GM18498 (cell line): Measurements from ENCODE around the gene IFNGR2.
"Not testable (repeated sequence)": the region's sequence is repeated elsewhere in the genome, so short reads cannot be mapped to it uniquely, and the experiment has no call there.

Experiments used
- ATAC-seq: cut with Tn5 transposase; IDR thresholded peaks from one replicate; pipeline ENCODE4 v1.9.1; 2021; ENCODE audit warnings: mild to moderate bottlenecking, moderate library complexity; ENCODE audit not compliant: unreplicated experiment

The IFNGR2 gene

GRCh38 chr21:33403128-33403785, at the start of gene IFNGR2:
TSS of gene IFNGR2 (plus strand) at chr21:33403413. CDS start at chr21:33403544, 131 bp downstream.
- ATAC-seq = peak; percentile 45

- no peak for ATAC-seq
These were observed 47.9 kb upstream of the IFNGR2 start for GRCh38 chr21:33355355-33355754.

- no peak for ATAC-seq
These were observed 47.2 kb upstream of the IFNGR2 start for GRCh38 chr21:33355996-33356395.

- no peak for ATAC-seq
These were observed 46.0 kb upstream of the IFNGR2 start for GRCh38 chr21:33357177-33357576.

GRCh38 chr21:33359446-33359845, 43.8 kb upstream of the IFNGR2 start:
- no peak for ATAC-seq

- ATAC-seq = no peak
These were observed 42.9 kb upstream of the IFNGR2 start for GRCh38 chr21:33360281-33360680.

GRCh38 chr21:33360881-33361602, 42.2 kb upstream of the IFNGR2 start:
- peak; percentile 78 for ATAC-seq

- ATAC-seq = peak; percentile 32
These were observed 41.1 kb upstream of the IFNGR2 start for GRCh38 chr21:33362044-33362555.

GRCh38 chr21:33363911-33364609, 39.2 kb upstream of the IFNGR2 start:
- ATAC-seq = not testable (repeated sequence)

- no peak for ATAC-seq
These were observed 38.4 kb upstream of the IFNGR2 start for GRCh38 chr21:33364830-33365229.

- no peak for ATAC-seq
These were observed 35.8 kb upstream of the IFNGR2 start for GRCh38 chr21:33367309-33367973.

- no peak for ATAC-seq
These were observed 35.1 kb upstream of the IFNGR2 start for GRCh38 chr21:33368124-33368523.

GRCh38 chr21:33368576-33368975, 34.6 kb upstream of the IFNGR2 start:
- no peak for ATAC-seq

- no peak for ATAC-seq
These were observed 33.6 kb upstream of the IFNGR2 start for GRCh38 chr21:33369586-33369985.

GRCh38 chr21:33370305-33370704, 32.9 kb upstream of the IFNGR2 start:
- no peak for ATAC-seq

- ATAC-seq = no peak
These were observed 31.8 kb upstream of the IFNGR2 start for GRCh38 chr21:33371366-33371765.

GRCh38 chr21:33372582-33372981, 30.6 kb upstream of the IFNGR2 start:
- ATAC-seq = no peak

- no peak for ATAC-seq
These were observed 29.8 kb upstream of the IFNGR2 start for GRCh38 chr21:33373451-33373850.

- ATAC-seq = peak; percentile 2
These were observed 29.1 kb upstream of the IFNGR2 start for GRCh38 chr21:33374080-33374449.

- peak; percentile 53 for ATAC-seq
These were observed 28.6 kb upstream of the IFNGR2 start for GRCh38 chr21:33374450-33375096.
